Kidney (tissue), 14 donors: ENCODE measurements around the gene SLFN12L. TPM values are rescaled to one million over a fixed set of nuclear protein-coding genes. Genes with fewer than 3 reads are reported as not detected.

Experiments used
- DNase-seq, 5 donors: peaks; one replicate each; pipeline ENCODE4 v3.0.0-alpha.2; 2013 to 2020
- FAIRE-seq: peaks from 2 replicates; lab custom pipeline; 2012; peaks lifted over from hg19 to GRCh38; lab: Jason Lieb, UNC
- H3K27ac ChIP-seq, 2 donors: one replicate each; pipeline ENCODE4 v1.7.0; 2013; ENCODE audit warnings: low read depth in 2 of 2, low read length in 2 of 2, inconsistent platforms in 1 of 2
- H3K27me3 ChIP-seq: one replicate; pipeline ENCODE4 v1.7.1; 2013; ENCODE audit warnings: low read length, inconsistent platforms; ENCODE audit not compliant: control insufficient read depth, insufficient read depth
- H3K36me3 ChIP-seq, 3 donors: one replicate each; pipeline versions ENCODE4 v1.7.0 to v1.7.1; 2013; ENCODE audit warnings: low read length in 3 of 3, control low read depth in 1 of 3, inconsistent platforms in 1 of 3; ENCODE audit not compliant: insufficient read depth in 3 of 3, control insufficient read depth in 2 of 3
- H3K4me1 ChIP-seq, 3 donors: one replicate each; pipeline versions ENCODE4 v1.7.0 to v1.7.1; 2013; ENCODE audit warnings: low read length in 3 of 3, inconsistent platforms in 1 of 3, low read depth in 1 of 3; ENCODE audit not compliant: control insufficient read depth in 2 of 3, insufficient read depth in 2 of 3
- H3K4me3 ChIP-seq, 3 donors: one replicate each; pipeline versions ENCODE4 v1.7.0 to v1.8.1; 2013; ENCODE audit warnings: low read length in 3 of 3, control low read depth in 1 of 3, inconsistent platforms in 1 of 3
- H3K9ac ChIP-seq, 3 donors: one replicate each; pipeline versions ENCODE4 v1.7.0 to v1.7.1; 2013; ENCODE audit warnings: low read length in 3 of 3, control low read depth in 1 of 3, inconsistent platforms in 1 of 3
- H3K9me3 ChIP-seq, 3 donors: one replicate each; pipeline versions ENCODE4 v1.7.0 to v1.7.1; 2013; ENCODE audit warnings: low read length in 3 of 3, control low read depth in 1 of 3, inconsistent platforms in 1 of 3; ENCODE audit not compliant: control insufficient read depth in 2 of 3, insufficient read depth in 1 of 3
- CTCF ChIP-seq: IDR thresholded peaks from 3 replicates; pipeline ENCODE4 v1.5.1; 2012; ENCODE audit warnings: mild to moderate bottlenecking, moderate library complexity, borderline replicate concordance; ENCODE audit not compliant: insufficient read depth; ENCODE audit errors: extremely low read depth
- intact Hi-C: fragments of 100-400 bp; cut with DNase I; formaldehyde crosslinking; loops from one replicate; pipeline ENCODE4 v1.11.1; 2022
- polyA plus RNA-seq: library from polyadenylated mRNA; stranded (reverse); fragments of 350-450 nt; fragmentation: Illumina TruSeq; extraction: RNeasy Lipid Tissue Mini Kit (QIAGEN cat#74804); gene quantifications from one replicate; pipeline ENCODE4 v1.2.3, GENCODE V29; 2014; ENCODE audit warnings: low read depth, low replicate concordance; ENCODE audit not compliant: insufficient read depth
- total RNA-seq: library from RNA; stranded (reverse); fragmentation: NEBNext Ultra II Directional; extraction: Animal tissue kit (Norgen Biotek cat#: 25700); gene quantifications from one replicate; pipeline ENCODE4 v1.2.1, GENCODE V29; 2021
- donor health status: control.
- donor health status: control.
- donor health status: control.
- donor health status: control.
- donor health status: control.
- donor health status: DM: yes; HTN: yes; CAD: no.
- donor health status: Normal renal cell carcinoma (clear cell type).

Gene SLFN12L
- total and polyA plus RNA-seq, 2 donors from 2014 or later, result 0.62 to 6.2 TPM

GRCh38 chr17:35433075-35433894, 104.2 kb downstream of the SLFN12L start:
- no peak for TF ChIP-seq CTCF
- no peaks in the 10 kb centered on the region for H3K9me3 ChIP-seq
- peak; percentile 71 to 96 (median 79) for DNase-seq
- intact Hi-C loops, result no loop called here
- H3K27ac ChIP-seq, result peak overlapping the region; percentile 84 to 86
- H3K9ac ChIP-seq, result peak overlapping the region in 2 of 3 donors; percentile 70 to 79
- peaks cover 5 to 7% (median 5%) of the 10 kb centered on the region in 3 donors for H3K4me1 ChIP-seq
- peak overlapping the region; percentile 78 to 88 (median 88) for H3K4me3 ChIP-seq
- no peaks in the 10 kb centered on the region for H3K36me3 ChIP-seq
- H3K27me3 ChIP-seq, result no peaks in the 10 kb centered on the region
- FAIRE-seq, result no peak

- H3K4me3 ChIP-seq, result peak within 1 kb of the TSS; percentile 78 to 88 (median 88)
- H3K4me1 ChIP-seq, result peaks cover 5 to 7% (median 5%) of the 10 kb centered on the region in 3 donors
- intact Hi-C loops, result no loop called here
- no peaks in the 10 kb centered on the region for H3K9me3 ChIP-seq
- TF ChIP-seq CTCF, result no peak
- H3K36me3 ChIP-seq, result no peaks in the 10 kb centered on the region
- H3K27me3 ChIP-seq, result no peaks in the 10 kb centered on the region
- H3K27ac ChIP-seq, result peak within 1 kb of the TSS; percentile 84 to 86
- DNase-seq (peak; percentile 69 to 98 (median 85)), FAIRE-seq (peak; percentile 51)
- H3K9ac ChIP-seq, result peak within 1 kb of the TSS; percentile 45 to 79 (median 70)
Measured at GRCh38 chr17:35432176-35433074, 105.1 kb downstream of the SLFN12L start, which contains the start of gene SLFN12. TSS of gene SLFN12 (minus strand) at chr17:35432500. CDS start at chr17:35423028, 9,472 bp downstream.

- H3K27ac ChIP-seq, result no peak overlapping the region
- intact Hi-C loops, result no loop called here
- no peaks in the 10 kb centered on the region for H3K9me3 ChIP-seq
- H3K9ac ChIP-seq, result no peak overlapping the region
- peaks cover 5 to 7% (median 5%) of the 10 kb centered on the region in 3 donors for H3K4me1 ChIP-seq
- no peaks in the 10 kb centered on the region for H3K27me3 ChIP-seq
- TF ChIP-seq CTCF, result no peak
- no peak overlapping the region for H3K4me3 ChIP-seq
- no peak for FAIRE-seq
- DNase-seq, result no peak
- no peaks in the 10 kb centered on the region for H3K36me3 ChIP-seq
Measured at GRCh38 chr17:35429702-35430101, 107.8 kb downstream of the SLFN12L start.
